Neural cell (in vitro differentiated cells): ENCODE results near the gene PCED1B. TPM values are rescaled to one million over a fixed set of nuclear protein-coding genes. Genes with fewer than 3 reads are reported as not detected.
"Not testable (repeated sequence)": the region's sequence is repeated elsewhere in the genome, so short reads cannot be mapped to it uniquely, and the experiment has no call there.

Experiments used
- H2AFZ ChIP-seq: fragments of 200-600, 300-800 bp; sonication (generic), shearing (Covaris generic); 2 replicates; pipeline ENCODE4 v1.6.0; 2014; ENCODE audit warnings: low read depth, mild to moderate bottlenecking, antibody characterized with exemption, low read length, moderate library complexity
- H3F3A ChIP-seq: fragments of 200-600 bp; shearing (Covaris generic); 2 replicates; pipeline ENCODE4 v1.6.1; 2016; ENCODE audit warnings: mild to moderate bottlenecking, moderate library complexity, mixed read lengths, antibody characterized with exemption, low read length; ENCODE audit not compliant: insufficient read depth, poor library complexity, severe bottlenecking
- H3K27ac ChIP-seq: fragments of 200-600, 300-800 bp; sonication (generic), shearing (Covaris generic); 2 replicates; pipeline ENCODE4 v1.5.1; 2014; ENCODE audit warnings: mild to moderate bottlenecking, low read length, moderate library complexity
- H3K27me3 ChIP-seq: fragments of 300-800, 200-600 bp; sonication (generic), shearing (Covaris generic); 2 replicates; pipeline ENCODE4 v1.6.0; 2014; ENCODE audit warnings: mild to moderate bottlenecking, low read depth, low read length, moderate library complexity; ENCODE audit not compliant: insufficient read depth
- H3K36me3 ChIP-seq: fragments of 300-800, 200-600 bp; sonication (generic), shearing (Covaris generic); 2 replicates; pipeline ENCODE4 v1.5.1; 2014; ENCODE audit warnings: mild to moderate bottlenecking, antibody characterized with exemption, low read length, moderate library complexity; ENCODE audit not compliant: insufficient read depth
- H3K4me2 ChIP-seq: fragments of 300-800, 200-600 bp; sonication (generic), shearing (Covaris generic); 2 replicates; pipeline ENCODE4 v1.6.0; 2014; ENCODE audit warnings: mild to moderate bottlenecking, low read length
- H3K4me3 ChIP-seq: fragments of 300-800, 200-600 bp; sonication (generic), shearing (Covaris generic); 2 replicates; pipeline ENCODE4 v1.5.1; 2014; ENCODE audit warnings: mild to moderate bottlenecking, low read length, moderate library complexity
- H3K79me2 ChIP-seq: fragments of 200-600 bp; shearing (Covaris generic); replicated peaks from 2 replicates; pipeline ENCODE4 v1.6.0; 2014; ENCODE audit warnings: mild to moderate bottlenecking, low read length, moderate library complexity; ENCODE audit not compliant: insufficient read depth
- H3K9ac ChIP-seq: fragments of 300-800, 200-600 bp; sonication (generic), shearing (Covaris generic); 2 replicates; pipeline ENCODE4 v1.6.1; 2016; ENCODE audit warnings: mild to moderate bottlenecking, low read length, mixed read lengths
- H3K9me2 ChIP-seq: fragments of 200-600 bp; shearing (Covaris generic); 2 replicates; pipeline ENCODE4 v1.6.1; 2016; ENCODE audit warnings: mild to moderate bottlenecking, low read length, mixed read lengths; ENCODE audit not compliant: insufficient read depth
- H3K9me3 ChIP-seq: fragments of 200-600, 300-800 bp; sonication (generic), shearing (Covaris generic); 2 replicates; pipeline ENCODE4 v1.6.1; 2016; ENCODE audit warnings: mild to moderate bottlenecking, mixed run types, low read length, moderate library complexity, mixed read lengths
- H4K20me1 ChIP-seq: fragments of 200-600 bp; shearing (Covaris generic); 2 replicates; pipeline ENCODE4 v1.6.1; 2016; ENCODE audit warnings: mild to moderate bottlenecking, mixed run types; ENCODE audit not compliant: insufficient read depth
- EP300 ChIP-seq: fragments of 450-650 bp; conservative IDR thresholded peaks from 2 replicates; pipeline ENCODE4 v1.6.1; 2014; ENCODE audit warnings: antibody characterized with exemption, mild to moderate bottlenecking, moderate library complexity; ENCODE audit not compliant: poor library complexity, severe bottlenecking
- EZH2 ChIP-seq: fragments of 200-600, 300-800 bp; shearing (Covaris generic), sonication (generic); IDR thresholded peaks from 2 replicates; pipeline ENCODE4 v1.6.1; 2014; ENCODE audit warnings: antibody characterized with exemption, low read length, borderline replicate concordance, mild to moderate bottlenecking; ENCODE audit not compliant: insufficient read depth, poor library complexity, severe bottlenecking
- MXI1 ChIP-seq: fragments of 450-650 bp; conservative IDR thresholded peaks from 2 replicates; pipeline ENCODE4 v1.6.1; 2014; ENCODE audit warnings: antibody characterized with exemption, mild to moderate bottlenecking; ENCODE audit not compliant: poor library complexity, severe bottlenecking
- POLR2AphosphoS5 ChIP-seq: IDR thresholded peaks from 2 replicates; pipeline ENCODE4 v1.6.1; 2012
- RAD21 ChIP-seq: fragments of 450-650 bp; conservative IDR thresholded peaks from 2 replicates; pipeline ENCODE4 v1.6.1; 2014; ENCODE audit warnings: antibody characterized with exemption, mild to moderate bottlenecking, moderate library complexity
- SMC3 ChIP-seq: fragments of 450-650 bp; conservative IDR thresholded peaks from 2 replicates; pipeline ENCODE4 v1.6.1; 2014; ENCODE audit warnings: antibody characterized with exemption, mild to moderate bottlenecking, moderate library complexity; ENCODE audit not compliant: poor library complexity
- TAF1 ChIP-seq: IDR thresholded peaks from 2 replicates; pipeline ENCODE4 v1.6.1; 2012; ENCODE audit warnings: low read depth
- polyA plus RNA-seq: library from polyadenylated mRNA; depleted of rRNA; stranded (reverse); fragments of >200 nt; gene quantifications from 2 replicates; pipeline ENCODE4 v1.2.3, GENCODE V29; 2014
- TF ChIP-seq, protein P1 (sequence below): fragments of 450-650 bp; IDR thresholded peaks from 2 replicates; pipeline ENCODE4 v1.5.1; 2014; ENCODE audit warnings: antibody characterized with exemption, mild to moderate bottlenecking, moderate library complexity; ENCODE audit not compliant: poor library complexity, severe bottlenecking
- TF ChIP-seq, protein P2 (sequence below): IDR thresholded peaks from 2 replicates; pipeline ENCODE4 v1.6.1; 2012; ENCODE audit warnings: borderline replicate concordance

The PCED1B gene
- polyA plus RNA-seq, 1 donor from 2014 or later: not detected

DNA sequence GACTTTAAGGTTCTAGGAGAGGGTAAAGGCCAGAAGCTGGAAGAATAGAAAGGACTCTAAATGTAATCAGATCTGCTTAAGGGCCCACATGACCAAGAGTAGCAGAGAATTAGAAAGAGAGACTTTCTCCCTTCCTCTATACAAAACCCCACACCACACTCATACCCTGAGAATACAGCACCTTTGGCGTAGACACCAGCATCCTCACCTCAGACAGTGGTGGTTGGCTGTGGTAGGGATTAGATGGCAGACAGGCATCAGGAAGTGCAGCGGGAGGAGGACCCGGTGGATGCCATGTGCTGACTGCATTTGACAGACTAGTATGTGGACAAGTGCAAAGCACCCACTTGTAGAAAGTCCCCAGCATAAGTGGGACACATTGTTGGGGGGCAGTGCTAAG, 98.6 kb downstream of the PCED1B start:
- Histone ChIP-seq H3K79me2 (no peaks in the 10 kb centered on the region), H3K9ac (no peak overlapping the region), H4K20me1 (no peaks in the 10 kb centered on the region), H3K36me3 (no peaks in the 10 kb centered on the region), H3K27me3 (no peaks in the 10 kb centered on the region), H3K9me3 (no peaks in the 10 kb centered on the region), H3K4me2 (no peak overlapping the region), H2AFZ (no peak overlapping the region), H3K27ac (no peak overlapping the region), H3F3A (no peaks in the 10 kb centered on the region), H3K9me2 (no peaks in the 10 kb centered on the region), H3K4me3 (no peak overlapping the region)
- TF ChIP-seq MXI1 (no peak), EZH2 (no peak), POLR2AphosphoS5 (no peak), RAD21 (no peak), TAF1 (no peak)
- TF ChIP-seq, protein P1, sequence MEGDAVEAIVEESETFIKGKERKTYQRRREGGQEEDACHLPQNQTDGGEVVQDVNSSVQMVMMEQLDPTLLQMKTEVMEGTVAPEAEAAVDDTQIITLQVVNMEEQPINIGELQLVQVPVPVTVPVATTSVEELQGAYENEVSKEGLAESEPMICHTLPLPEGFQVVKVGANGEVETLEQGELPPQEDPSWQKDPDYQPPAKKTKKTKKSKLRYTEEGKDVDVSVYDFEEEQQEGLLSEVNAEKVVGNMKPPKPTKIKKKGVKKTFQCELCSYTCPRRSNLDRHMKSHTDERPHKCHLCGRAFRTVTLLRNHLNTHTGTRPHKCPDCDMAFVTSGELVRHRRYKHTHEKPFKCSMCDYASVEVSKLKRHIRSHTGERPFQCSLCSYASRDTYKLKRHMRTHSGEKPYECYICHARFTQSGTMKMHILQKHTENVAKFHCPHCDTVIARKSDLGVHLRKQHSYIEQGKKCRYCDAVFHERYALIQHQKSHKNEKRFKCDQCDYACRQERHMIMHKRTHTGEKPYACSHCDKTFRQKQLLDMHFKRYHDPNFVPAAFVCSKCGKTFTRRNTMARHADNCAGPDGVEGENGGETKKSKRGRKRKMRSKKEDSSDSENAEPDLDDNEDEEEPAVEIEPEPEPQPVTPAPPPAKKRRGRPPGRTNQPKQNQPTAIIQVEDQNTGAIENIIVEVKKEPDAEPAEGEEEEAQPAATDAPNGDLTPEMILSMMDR: no peak
- TF ChIP-seq, protein P2, sequence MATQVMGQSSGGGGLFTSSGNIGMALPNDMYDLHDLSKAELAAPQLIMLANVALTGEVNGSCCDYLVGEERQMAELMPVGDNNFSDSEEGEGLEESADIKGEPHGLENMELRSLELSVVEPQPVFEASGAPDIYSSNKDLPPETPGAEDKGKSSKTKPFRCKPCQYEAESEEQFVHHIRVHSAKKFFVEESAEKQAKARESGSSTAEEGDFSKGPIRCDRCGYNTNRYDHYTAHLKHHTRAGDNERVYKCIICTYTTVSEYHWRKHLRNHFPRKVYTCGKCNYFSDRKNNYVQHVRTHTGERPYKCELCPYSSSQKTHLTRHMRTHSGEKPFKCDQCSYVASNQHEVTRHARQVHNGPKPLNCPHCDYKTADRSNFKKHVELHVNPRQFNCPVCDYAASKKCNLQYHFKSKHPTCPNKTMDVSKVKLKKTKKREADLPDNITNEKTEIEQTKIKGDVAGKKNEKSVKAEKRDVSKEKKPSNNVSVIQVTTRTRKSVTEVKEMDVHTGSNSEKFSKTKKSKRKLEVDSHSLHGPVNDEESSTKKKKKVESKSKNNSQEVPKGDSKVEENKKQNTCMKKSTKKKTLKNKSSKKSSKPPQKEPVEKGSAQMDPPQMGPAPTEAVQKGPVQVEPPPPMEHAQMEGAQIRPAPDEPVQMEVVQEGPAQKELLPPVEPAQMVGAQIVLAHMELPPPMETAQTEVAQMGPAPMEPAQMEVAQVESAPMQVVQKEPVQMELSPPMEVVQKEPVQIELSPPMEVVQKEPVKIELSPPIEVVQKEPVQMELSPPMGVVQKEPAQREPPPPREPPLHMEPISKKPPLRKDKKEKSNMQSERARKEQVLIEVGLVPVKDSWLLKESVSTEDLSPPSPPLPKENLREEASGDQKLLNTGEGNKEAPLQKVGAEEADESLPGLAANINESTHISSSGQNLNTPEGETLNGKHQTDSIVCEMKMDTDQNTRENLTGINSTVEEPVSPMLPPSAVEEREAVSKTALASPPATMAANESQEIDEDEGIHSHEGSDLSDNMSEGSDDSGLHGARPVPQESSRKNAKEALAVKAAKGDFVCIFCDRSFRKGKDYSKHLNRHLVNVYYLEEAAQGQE: no peak

- H3K9ac ChIP-seq, H2AFZ ChIP-seq, H3K27ac ChIP-seq, H3K4me2 ChIP-seq, H3K79me2 ChIP-seq, H3K4me3 ChIP-seq, H4K20me1 ChIP-seq, H3F3A ChIP-seq, H3K27me3 ChIP-seq, H3K9me3 ChIP-seq, H3K9me2 ChIP-seq, H3K36me3 ChIP-seq: not testable (repeated sequence)
Measured at GRCh38 chr12:47182164-47182938, 102.9 kb downstream of the PCED1B start.

DNA sequence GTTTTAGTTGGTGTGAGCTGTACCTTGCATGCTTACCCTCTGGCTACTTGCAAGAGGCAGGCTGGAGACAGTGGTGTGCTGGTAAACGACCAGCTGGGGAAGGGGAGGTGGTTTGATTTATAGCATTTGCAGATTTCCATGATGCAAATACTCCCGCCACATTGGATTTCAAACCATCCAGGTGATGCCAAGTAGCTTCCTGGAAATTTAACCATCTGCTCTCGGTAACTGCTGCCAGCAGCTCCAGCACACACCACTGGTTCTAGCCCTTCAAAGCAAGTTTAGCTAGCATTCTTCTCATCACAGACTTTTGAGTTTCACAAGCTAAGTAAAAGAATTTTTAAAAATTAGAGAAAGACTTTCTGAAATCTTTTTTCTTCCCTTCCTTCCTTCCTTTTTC, 104.8 kb downstream of the PCED1B start:
- H3K4me3 ChIP-seq: no peak overlapping the region
- H4K20me1 ChIP-seq: no peaks in the 10 kb centered on the region
- no peaks in the 10 kb centered on the region for H3K27me3 ChIP-seq
- H2AFZ ChIP-seq: no peak overlapping the region
- H3K9ac ChIP-seq: no peak overlapping the region
- H3K4me2 ChIP-seq: no peak overlapping the region
- H3F3A ChIP-seq: no peaks in the 10 kb centered on the region
- TF ChIP-seq, protein P1: no peak
- TF ChIP-seq SMC3: no peak
- TF ChIP-seq, protein P2: no peak
- no peak for TF ChIP-seq POLR2AphosphoS5
- TF ChIP-seq MXI1: no peak
- TF ChIP-seq RAD21: no peak
- no peak for TF ChIP-seq TAF1
- TF ChIP-seq EP300: no peak
- TF ChIP-seq EZH2: no peak
- H3K36me3 ChIP-seq: no peaks in the 10 kb centered on the region
- no peak overlapping the region for H3K27ac ChIP-seq
- H3K79me2 ChIP-seq: no peaks in the 10 kb centered on the region
- H3K9me3 ChIP-seq: no peaks in the 10 kb centered on the region
- H3K9me2 ChIP-seq: no peaks in the 10 kb centered on the region
